Spinal cord (tissue), 10 donors: ENCODE results near the gene PTEN. TPM values are rescaled to one million over a fixed set of nuclear protein-coding genes. Genes with fewer than 3 reads are reported as not detected.
"Not testable (repeated sequence)": the region's sequence is repeated elsewhere in the genome, so short reads cannot be mapped to it uniquely, and the experiment has no call there.

Source experiments
- DNase-seq, 6 donors: peaks; one replicate each; pipeline versions ENCODE4 v3.0.0 to v3.0.0-alpha.2; 2013 to 2015; ENCODE audit warnings: low spot score in 6 of 6, low read depth in 4 of 6
- H3K27ac ChIP-seq: one replicate; pipeline ENCODE4 v1.5.1; 2013; ENCODE audit warnings: low read depth, low read length, control low read depth
- H3K27me3 ChIP-seq: one replicate; pipeline ENCODE4 v1.6.1; 2013; ENCODE audit warnings: low read length; ENCODE audit not compliant: control insufficient read depth, insufficient read depth
- H3K36me3 ChIP-seq: one replicate; pipeline ENCODE4 v1.6.1; 2013; ENCODE audit warnings: low read length; ENCODE audit not compliant: control insufficient read depth, insufficient read depth
- H3K4me1 ChIP-seq: one replicate; pipeline ENCODE4 v1.6.1; 2013; ENCODE audit warnings: low read length; ENCODE audit not compliant: control insufficient read depth, insufficient read depth
- H3K4me3 ChIP-seq: one replicate; pipeline ENCODE4 v1.5.1; 2013; ENCODE audit warnings: low read depth, low read length, control low read depth
- H3K9me3 ChIP-seq: one replicate; pipeline ENCODE4 v1.6.1; 2013; ENCODE audit warnings: low read length; ENCODE audit not compliant: control insufficient read depth, insufficient read depth
- WGBS: methylation state at CpG from one replicate; pipeline ENCODE4 v1.1.5; 2013; ENCODE audit warnings: missing lambda C conversion rate; ENCODE audit not compliant: insufficient coverage; 5-methylcytosine and 5-hydroxymethylcytosine counted together
- polyA plus RNA-seq, 2 donors: library from polyadenylated mRNA; unstranded; fragments of 120-200 nt; gene quantifications; one replicate each; pipeline ENCODE4 v1.2.1, GENCODE V29; 2013; ENCODE audit not compliant: insufficient read length in 2 of 2
- total RNA-seq, 2 donors: library from RNA; depleted of rRNA in 1 of 2; stranded (reverse); fragments of 120-200 nt in 1 of 2; fragments of >200 nt in 1 of 2; gene quantifications; one replicate each; pipeline versions ENCODE4 v1.2.3 to v1.2.4, GENCODE V29; 2013 to 2014
- donor health status: healthy.

PTEN gene
- total and polyA plus RNA-seq, 4 donors: 64.4 to 217 (median 127) TPM

DNA sequence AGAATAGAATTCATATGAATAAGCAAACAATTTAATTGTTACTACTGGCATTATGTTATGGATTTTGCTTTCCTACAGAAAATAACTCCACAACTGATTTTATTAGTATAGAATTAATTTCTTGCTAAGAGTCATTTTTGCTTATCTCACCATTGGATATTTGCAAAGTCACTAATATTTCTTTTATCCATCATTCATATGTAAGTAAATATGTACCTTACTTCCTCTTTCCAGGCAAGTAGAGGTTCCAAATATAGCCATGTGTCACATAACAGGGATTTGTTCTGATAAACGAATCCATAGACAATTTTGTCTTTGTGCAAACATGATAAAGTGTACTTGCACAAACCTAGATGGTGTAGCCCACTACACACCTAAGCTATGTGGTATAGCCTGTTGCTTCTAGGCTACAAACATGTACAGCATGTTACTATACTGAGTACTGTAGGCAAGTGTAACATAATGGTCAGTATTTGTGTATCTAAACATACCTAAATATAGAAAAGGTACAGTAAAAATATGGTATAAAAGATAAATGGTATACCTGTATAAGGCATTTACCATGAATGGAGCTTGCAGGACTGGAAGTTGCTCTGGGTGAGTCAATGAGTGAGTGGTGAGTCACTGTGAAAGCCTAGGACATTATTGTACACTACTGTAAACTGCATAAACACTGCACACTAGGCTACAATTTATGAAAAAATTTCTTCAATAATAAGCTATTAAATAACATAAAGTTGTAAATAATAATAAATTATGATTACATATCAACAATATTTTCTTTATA is 18.4 kb upstream of the PTEN start:
- Histone ChIP-seq H3K27ac (no peak overlapping the region), H3K4me3 (no peak overlapping the region), H3K4me1 (no peaks in the 10 kb centered on the region), H3K36me3 (no peaks in the 10 kb centered on the region), H3K27me3 (no peaks in the 10 kb centered on the region), H3K9me3 (no peaks in the 10 kb centered on the region)
- WGBS: no CpG with 5 or more reads among the region's 1 CpG
- DNase-seq: no peak

DNA sequence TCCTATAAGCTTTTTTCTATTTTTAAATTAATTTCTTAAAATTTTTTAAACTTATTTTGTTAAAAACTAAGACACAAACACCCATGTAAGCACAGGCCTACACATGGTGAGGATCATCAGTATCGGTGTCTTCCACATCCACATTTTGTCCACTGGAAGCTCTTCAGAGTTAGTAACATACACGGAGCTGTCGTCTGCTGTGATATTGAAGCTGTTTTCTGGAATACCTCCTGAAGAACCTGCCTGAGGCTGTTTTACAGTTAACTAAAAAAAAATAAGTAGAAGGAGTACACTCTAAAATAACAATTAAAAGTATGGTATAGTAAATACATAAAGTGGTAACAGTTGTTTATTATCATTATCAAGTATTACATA is 17.8 kb upstream of the PTEN start:
- Histone ChIP-seq H3K4me1 (no peaks in the 10 kb centered on the region), H3K9me3 (no peaks in the 10 kb centered on the region), H3K36me3 (no peaks in the 10 kb centered on the region), H3K27me3 (no peaks in the 10 kb centered on the region), H3K27ac (no peak overlapping the region), H3K4me3 (no peak overlapping the region)
- no peak for DNase-seq
- no CpG with 5 or more reads among the region's 3 CpGs for WGBS

DNA sequence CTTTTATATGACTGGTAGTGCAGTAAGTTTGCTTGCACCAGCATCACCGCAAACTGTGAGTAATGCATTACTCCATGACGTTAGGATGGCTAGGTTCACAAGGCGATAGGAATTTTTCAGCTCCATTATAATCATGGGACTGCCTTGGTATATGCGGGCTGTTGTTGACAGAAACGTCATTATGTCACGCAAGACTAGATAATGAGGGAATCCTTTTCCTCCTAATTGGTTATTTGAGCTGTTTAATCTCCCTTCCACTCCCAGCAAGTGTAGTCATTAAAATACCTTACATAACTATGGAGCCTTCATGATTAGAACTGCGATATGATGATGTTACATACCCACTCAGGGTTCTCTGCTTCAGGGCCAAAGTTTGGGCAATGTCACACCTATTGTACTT is 17.4 kb upstream of the PTEN start:
- no peaks in the 10 kb centered on the region for H3K4me1 ChIP-seq
- H3K36me3 ChIP-seq: no peaks in the 10 kb centered on the region
- H3K27ac ChIP-seq: no peak overlapping the region
- 81% methylated on average over 3 of the region's 7 CpGs for WGBS
- no peak overlapping the region for H3K4me3 ChIP-seq
- no peaks in the 10 kb centered on the region for H3K9me3 ChIP-seq
- DNase-seq: peak in 1 of 6 donors; percentile 9
- H3K27me3 ChIP-seq: no peaks in the 10 kb centered on the region

DNA sequence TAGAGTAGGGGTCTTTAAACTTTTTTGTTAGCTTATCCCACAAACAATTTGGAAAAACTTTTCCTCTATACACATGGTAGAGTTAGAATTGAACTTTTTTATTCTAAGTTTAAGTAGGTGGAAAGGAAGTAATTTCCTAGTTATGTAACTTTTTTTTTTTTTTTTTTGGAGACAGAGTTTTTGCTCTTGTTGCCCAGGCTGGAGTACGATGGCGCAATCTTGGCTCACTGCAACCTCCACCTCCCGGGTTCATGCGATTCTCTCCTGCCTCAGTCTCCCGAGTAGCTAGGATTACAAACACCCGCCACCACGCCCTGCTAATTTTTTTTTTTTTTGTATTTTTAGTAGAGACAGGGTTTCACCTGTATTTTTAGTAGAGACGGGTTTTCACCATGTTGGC is 16.7 kb upstream of the PTEN start:
- not testable (repeated sequence) for H3K27me3 ChIP-seq, H3K9me3 ChIP-seq, H3K36me3 ChIP-seq, DNase-seq, H3K27ac ChIP-seq, H3K4me3 ChIP-seq, H3K4me1 ChIP-seq
- no CpG with 5 or more reads among the region's 8 CpGs for WGBS

DNA sequence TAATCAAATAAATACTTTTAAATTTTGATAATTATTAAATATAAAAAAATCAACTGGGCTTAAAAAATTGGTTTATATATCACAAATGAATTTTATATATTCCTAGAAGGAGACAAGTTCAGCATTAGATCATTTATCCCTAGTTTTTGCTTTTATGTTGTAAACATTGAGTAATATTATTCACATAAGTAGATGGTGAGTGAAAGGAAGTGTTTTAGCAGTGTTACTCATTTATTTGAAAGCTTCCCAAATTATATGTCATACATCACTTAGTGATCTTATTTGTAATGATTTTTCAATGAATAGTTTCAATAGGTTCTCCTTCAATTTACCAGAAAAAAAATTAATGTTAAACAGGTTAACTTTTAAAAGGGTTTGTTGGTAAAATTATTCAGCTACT is 15.9 kb upstream of the PTEN start:
- H3K4me1 ChIP-seq: no peaks in the 10 kb centered on the region
- H3K4me3 ChIP-seq: no peak overlapping the region
- no peak for DNase-seq
- H3K27me3 ChIP-seq: no peaks in the 10 kb centered on the region
- H3K27ac ChIP-seq: no peak overlapping the region
- no peaks in the 10 kb centered on the region for H3K9me3 ChIP-seq
- no peaks in the 10 kb centered on the region for H3K36me3 ChIP-seq

DNA sequence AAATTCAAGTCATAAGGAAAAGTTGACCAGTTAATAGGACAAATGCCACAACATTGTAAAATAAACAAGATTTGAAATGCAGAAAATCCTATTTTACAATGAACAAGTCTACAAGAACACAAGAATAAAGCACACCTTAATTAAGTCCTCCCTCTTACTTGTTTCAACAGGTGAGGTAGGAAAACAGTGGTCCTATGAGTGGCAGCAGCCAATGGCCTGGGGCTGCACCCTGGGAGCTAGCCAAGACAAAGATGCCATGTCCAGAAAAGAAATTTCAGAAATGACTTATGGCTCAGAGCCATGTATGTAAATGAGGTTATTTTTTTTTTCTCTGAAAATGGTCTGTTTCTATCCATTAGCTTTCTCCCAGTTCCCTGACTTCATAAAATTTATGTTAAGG is 14.4 kb upstream of the PTEN start:
- DNase-seq: no peak
- no peaks in the 10 kb centered on the region for H3K27me3 ChIP-seq
- no peak overlapping the region for H3K27ac ChIP-seq
- no peaks in the 10 kb centered on the region for H3K9me3 ChIP-seq
- H3K36me3 ChIP-seq: no peaks in the 10 kb centered on the region
- no peaks in the 10 kb centered on the region for H3K4me1 ChIP-seq
- no peak overlapping the region for H3K4me3 ChIP-seq

DNA sequence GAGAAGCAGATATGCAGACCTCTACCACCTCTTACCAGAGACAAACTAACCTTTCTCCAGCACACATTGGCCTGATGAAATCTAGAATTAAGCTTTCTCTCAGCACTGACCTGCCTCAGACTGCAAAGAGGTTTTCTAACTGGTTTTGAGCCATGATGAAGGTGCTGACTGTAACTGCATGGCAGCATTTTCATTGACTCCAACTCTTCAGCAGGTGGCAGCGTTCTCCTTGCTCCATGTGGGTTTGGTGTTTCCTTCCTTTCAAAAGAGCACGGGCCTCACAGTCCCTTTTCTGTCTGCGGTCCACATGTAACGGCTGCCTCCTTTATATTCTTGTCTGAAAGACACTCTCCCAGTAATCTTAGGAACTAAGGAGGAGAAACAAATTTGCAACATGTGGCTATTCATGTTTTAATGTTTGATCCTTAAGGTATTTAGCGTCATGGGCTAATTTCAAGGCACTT is 12.7 kb upstream of the PTEN start:
- no peaks in the 10 kb centered on the region for H3K4me1 ChIP-seq
- DNase-seq: peak in 3 of 6 donors; percentile 32 to 89 (median 79)
- no peak overlapping the region for H3K27ac ChIP-seq
- H3K9me3 ChIP-seq: no peaks in the 10 kb centered on the region
- 14% methylated on average over 1 of the region's 5 CpGs for WGBS
- no peak overlapping the region for H3K4me3 ChIP-seq
- no peaks in the 10 kb centered on the region for H3K36me3 ChIP-seq
- H3K27me3 ChIP-seq: no peaks in the 10 kb centered on the region

DNA sequence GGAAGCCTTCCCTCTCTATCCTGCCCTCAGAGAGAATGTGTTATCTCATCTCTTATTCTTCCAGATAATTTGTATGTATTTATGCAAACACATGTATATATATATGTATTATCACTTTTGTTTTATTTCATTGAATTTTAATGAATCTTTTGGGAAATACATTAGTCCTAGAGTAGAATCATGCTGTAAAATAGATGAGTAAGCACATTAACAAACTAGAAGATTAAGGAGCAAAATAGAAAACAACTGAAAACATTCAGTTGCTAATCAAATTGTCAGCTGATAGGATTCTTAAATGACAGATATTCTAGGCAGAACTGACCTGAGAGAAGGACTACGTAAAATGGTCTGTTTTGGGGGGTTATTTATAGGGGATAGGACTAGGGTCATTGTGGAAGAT is 11.3 kb upstream of the PTEN start:
- Histone ChIP-seq H3K27ac (no peak overlapping the region), H3K27me3 (no peaks in the 10 kb centered on the region), H3K36me3 (no peaks in the 10 kb centered on the region), H3K4me3 (no peak overlapping the region), H3K9me3 (no peaks in the 10 kb centered on the region), H3K4me1 (no peaks in the 10 kb centered on the region)
- no CpG with 5 or more reads among the region's 1 CpG for WGBS
- DNase-seq: no peak

DNA sequence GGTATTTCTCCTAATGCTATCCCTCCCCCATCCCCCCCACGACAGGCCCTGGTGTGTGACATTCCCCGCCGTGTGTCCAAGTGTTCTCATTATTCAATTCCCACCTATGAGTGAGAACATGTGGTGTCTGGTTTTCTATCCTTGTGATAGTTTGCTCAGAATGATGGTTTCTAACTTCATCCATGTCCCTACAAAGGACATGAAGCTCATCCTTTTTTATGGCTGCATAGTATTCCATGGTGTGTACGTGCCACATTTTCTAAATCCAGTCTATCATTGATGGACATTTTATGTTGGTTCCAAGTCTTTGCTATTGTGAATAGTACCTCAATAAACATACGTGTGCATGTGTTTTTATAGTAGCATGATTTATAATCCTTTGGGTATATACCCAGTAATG is 8.2 kb upstream of the PTEN start:
- H3K9me3 ChIP-seq, DNase-seq, H3K36me3 ChIP-seq, H3K4me1 ChIP-seq, H3K27me3 ChIP-seq, H3K27ac ChIP-seq, H3K4me3 ChIP-seq: not testable (repeated sequence)
- WGBS: no CpG with 5 or more reads among the region's 5 CpGs

DNA sequence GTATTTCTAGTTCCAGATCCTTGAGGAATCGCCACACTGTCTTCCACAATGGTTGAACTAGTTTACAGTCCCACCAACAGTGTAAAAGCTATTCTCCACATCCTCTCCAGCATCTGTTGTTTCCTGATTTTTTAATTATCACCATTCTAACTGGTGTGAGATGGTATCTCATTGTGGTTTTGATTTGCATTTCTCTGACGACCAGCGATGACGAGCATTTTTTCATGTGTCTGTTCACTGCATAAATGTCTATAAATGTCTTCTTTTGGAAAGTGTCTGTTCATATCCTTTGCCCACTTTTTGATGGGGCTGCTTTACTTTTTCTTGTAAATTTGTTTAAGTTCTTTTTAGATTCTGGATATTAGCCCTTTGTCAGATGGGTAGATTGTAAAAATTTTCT is 7.8 kb upstream of the PTEN start:
- WGBS: no CpG with 5 or more reads among the region's 4 CpGs
- not testable (repeated sequence) for H3K27ac ChIP-seq, H3K4me1 ChIP-seq, H3K9me3 ChIP-seq, H3K27me3 ChIP-seq, H3K36me3 ChIP-seq, H3K4me3 ChIP-seq, DNase-seq
